Esophagus squamous epithelium (tissue), 5 donors: Measurements from ENCODE around the gene DNER. TPM values are rescaled to one million over a fixed set of nuclear protein-coding genes. Genes with fewer than 3 reads are reported as not detected.

Experiments
- DNase-seq: peaks from one replicate; lab custom pipeline; 2025; lab: John Stamatoyannopoulos, UW
- H3K27ac ChIP-seq, 4 donors: fragments of 200-600 bp; sonication (generic); one replicate each; pipeline ENCODE4 v1.5.1; 2016 to 2019; ENCODE audit warnings: mild to moderate bottlenecking in 1 of 4
- H3K27me3 ChIP-seq, 4 donors: fragments of 200-600 bp; sonication (generic); 1 replicate in 3 of 4; 2 replicates in 1 of 4; pipeline versions ENCODE4 v1.5.1 to v1.6.0; 2017 to 2021; ENCODE audit warnings: antibody characterized with exemption in 1 of 4
- H3K36me3 ChIP-seq, 3 donors: fragments of 200-600 bp; sonication (generic); one replicate each; pipeline ENCODE4 v1.5.1; 2016 to 2019
- H3K4me1 ChIP-seq, 3 donors: fragments of 200-600 bp; sonication (generic); one replicate each; pipeline ENCODE4 v1.5.1; 2017 to 2019
- H3K4me3 ChIP-seq, 4 donors: fragments of 200-600 bp; sonication (generic); 1 replicate in 3 of 4; 2 replicates in 1 of 4; pipeline ENCODE4 v1.5.1; 2016 to 2019; ENCODE audit warnings: mild to moderate bottlenecking in 2 of 4, moderate library complexity in 1 of 4
- H3K9me3 ChIP-seq, 3 donors: fragments of 200-600 bp; sonication (generic); one replicate each; pipeline ENCODE4 v1.5.1; 2016 to 2019
- CTCF ChIP-seq, 6 experiments: fragments of 450-650 bp in 4 of 6; fragments of 200-600 bp in 2 of 6; sonication (generic) in 2 of 6; IDR thresholded peaks; one replicate each; pipeline ENCODE4 v1.5.1; 2016 to 2019; ENCODE audit warnings: antibody characterized with exemption in 6 of 6, mild to moderate bottlenecking in 4 of 6, moderate library complexity in 4 of 6
- POLR2A ChIP-seq, 4 donors: fragments of 450-650 bp; IDR thresholded peaks; one replicate each; pipeline ENCODE4 v1.6.1; 2017; ENCODE audit warnings: antibody characterized with exemption in 4 of 4, mild to moderate bottlenecking in 4 of 4, moderate library complexity in 3 of 4
- WGBS, 2 donors: methylation state at CpG; one replicate each; pipeline ENCODE4 v1.1.5; 2018; 5-methylcytosine and 5-hydroxymethylcytosine counted together
- intact Hi-C: fragments of 100-400 bp; cut with DNase I; formaldehyde crosslinking; loops from one replicate; pipeline ENCODE4 v1.15.0; 2022
- total RNA-seq, 4 donors: library from RNA; depleted of rRNA; stranded (reverse); fragments of >200 nt; gene quantifications; one replicate each; pipeline ENCODE4 v1.1.0, GENCODE V29; 2016
- donor health status: DM: yes; HTN: yes; CAD: no.

DNER gene
- total RNA-seq, 4 donors from 2014 or later = 0.27 to 2.5 (median 0.91) TPM

DNA sequence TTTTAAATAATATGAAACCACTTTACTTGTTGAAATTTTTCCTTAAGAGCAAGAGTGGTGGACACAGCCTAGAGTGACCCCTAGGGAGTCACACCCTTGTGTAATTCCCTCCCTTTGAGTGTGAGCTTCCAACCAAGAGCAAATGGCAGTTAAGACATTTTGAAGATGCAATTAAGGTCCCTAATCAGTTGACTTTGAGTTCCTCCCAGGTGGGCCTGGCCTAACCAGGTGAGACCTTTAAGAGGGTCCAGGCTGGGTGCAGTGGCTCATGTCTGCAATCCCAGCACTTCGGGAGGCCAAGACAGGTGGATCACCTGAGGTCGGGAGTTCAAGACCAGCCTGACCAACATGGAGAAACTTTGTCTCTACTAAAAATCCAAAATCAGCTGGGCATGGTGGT lies 299.7 kb downstream of the DNER start:
- Histone ChIP-seq H3K36me3 (no peaks in the 10 kb centered on the region), H3K4me3 (no peak overlapping the region), H3K9me3 (no peaks in the 10 kb centered on the region), H3K4me1 (peaks cover 0 to 22% (median 11%) of the 10 kb centered on the region in 3 donors), H3K27ac (no peak overlapping the region), H3K27me3 (no peaks in the 10 kb centered on the region)
- WGBS, 2 donors = no CpG with 5 or more reads among the region's 2 CpGs
- intact Hi-C loops = no loop called here
- no peak for DNase-seq
- TF ChIP-seq POLR2A (IDR thresholded peaks at IDR 0.05) (no peak), CTCF (IDR thresholded peaks at IDR 0.05) (no peak)

DNA sequence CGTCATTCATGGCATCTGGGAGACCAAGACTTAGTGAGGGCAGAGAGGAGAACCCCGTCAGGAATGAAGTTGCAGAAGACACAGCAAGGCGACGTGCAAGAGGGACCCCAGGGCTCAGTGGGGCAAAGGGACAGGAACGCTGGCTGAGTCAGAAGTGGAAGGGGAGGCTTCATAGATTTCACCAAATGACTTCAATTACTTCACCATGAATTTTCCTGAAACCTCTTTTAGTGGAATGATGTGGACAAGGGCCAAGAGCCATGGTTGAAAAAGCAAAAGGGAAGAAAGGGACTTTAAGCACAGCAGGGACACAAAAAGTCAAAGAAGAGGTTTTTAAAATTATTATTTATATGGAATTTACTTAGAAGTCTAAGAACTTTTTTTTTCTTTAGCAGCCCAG lies 301.7 kb downstream of the DNER start:
- TF ChIP-seq CTCF (IDR thresholded peaks at IDR 0.05) (no peak), POLR2A (IDR thresholded peaks at IDR 0.05) (no peak)
- intact Hi-C loops = no loop called here
- DNase-seq = no peak

GRCh38 chr2:229410946-229411345 lies 303.4 kb downstream of the DNER start:
- Histone ChIP-seq H3K4me3 (no peak overlapping the region), H3K9me3 (no peaks in the 10 kb centered on the region), H3K36me3 (no peaks in the 10 kb centered on the region), H3K27ac (peak overlapping the region in 3 of 4 donors; percentile 48 to 86 (median 84)), H3K27me3 (no peaks in the 10 kb centered on the region), H3K4me1 (peaks cover 16 to 49% (median 31%) of the 10 kb centered on the region in 3 donors)
- DNase-seq = no peak
- no peak for TF ChIP-seq CTCF (IDR thresholded peaks at IDR 0.05)
- no peak for TF ChIP-seq POLR2A (IDR thresholded peaks at IDR 0.05)
- intact Hi-C loops = no loop called here
- WGBS, 2 donors = 83% methylated on average over 5 of the region's 5 CpGs

More for the DNA sequence above, 301.7 kb downstream of the DNER start:
- Histone ChIP-seq H3K4me1 (peaks cover 11 to 41% (median 26%) of the 10 kb centered on the region in 3 donors), H3K27me3 (no peaks in the 10 kb centered on the region), H3K4me3 (no peak overlapping the region), H3K9me3 (no peaks in the 10 kb centered on the region), H3K36me3 (no peaks in the 10 kb centered on the region), H3K27ac (no peak overlapping the region)
- 83 to 89% methylated on average over 5 of the region's 5 CpGs for WGBS, 2 donors

- intact Hi-C loops = no loop called here
- Histone ChIP-seq H3K27me3 (no peaks in the 10 kb centered on the region), H3K36me3 (no peaks in the 10 kb centered on the region), H3K4me3 (no peak overlapping the region), H3K27ac (peak overlapping the region; percentile 15 to 88 (median 85)), H3K9me3 (no peaks in the 10 kb centered on the region), H3K4me1 (peaks cover 16 to 49% (median 31%) of the 10 kb centered on the region in 3 donors)
- no peak for TF ChIP-seq POLR2A (IDR thresholded peaks at IDR 0.05)
- no peak for TF ChIP-seq CTCF (IDR thresholded peaks at IDR 0.05)
- WGBS, 2 donors = 77 to 83% methylated on average over 3 to 6 of the region's 6 CpGs
- no peak for DNase-seq
Observed at GRCh38 chr2:229410264-229410663, 304.1 kb downstream of the DNER start.

DNA sequence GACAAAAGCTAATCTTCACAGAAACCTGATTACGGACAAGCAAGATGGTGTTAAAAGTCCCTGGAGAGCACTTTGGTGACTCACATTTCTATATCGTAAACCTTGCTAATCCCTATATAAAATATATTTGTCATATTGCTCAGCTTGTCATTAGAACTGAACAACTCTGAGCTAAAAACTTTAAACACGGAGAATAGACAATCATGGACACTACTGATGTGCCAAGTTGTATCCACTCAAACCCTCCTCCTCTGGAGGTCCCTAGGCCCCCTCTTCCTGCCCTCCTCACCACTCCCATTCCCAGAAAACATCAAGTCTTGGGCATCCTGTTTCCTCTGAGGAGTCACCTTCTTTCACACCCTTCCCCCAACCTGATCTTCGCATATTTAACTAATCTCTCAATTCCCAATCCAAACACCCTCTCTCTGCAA lies 304.6 kb downstream of the DNER start:
- intact Hi-C loops = no loop called here
- no peaks in the 10 kb centered on the region for H3K36me3 ChIP-seq
- H3K27ac ChIP-seq = peak overlapping the region; percentile 15 to 88 (median 85)
- DNase-seq = no peak
- no peaks in the 10 kb centered on the region for H3K9me3 ChIP-seq
- H3K4me3 ChIP-seq = no peak overlapping the region
- TF ChIP-seq CTCF (IDR thresholded peaks at IDR 0.05) (no peak), POLR2A (IDR thresholded peaks at IDR 0.05) (no peak)
- 35 to 50% methylated on average over 4 of the region's 4 CpGs for WGBS, 2 donors
- peaks cover 16 to 49% (median 31%) of the 10 kb centered on the region in 3 donors for H3K4me1 ChIP-seq
- no peaks in the 10 kb centered on the region for H3K27me3 ChIP-seq
